Measurements from ENCODE around the gene IMPG1. TPM values are rescaled to one million over a fixed set of nuclear protein-coding genes. Genes with fewer than 3 reads are reported as not detected.
A peak's percentile ranks its signal among the peaks of the same experiment; 100 is the strongest.
"Not testable (repeated sequence)": the region's sequence is repeated elsewhere in the genome, so short reads cannot be mapped to it uniquely, and the experiment has no call there.

IMPG1 gene
- total RNA-seq, 1 experiment from 2014 or later = not detected

DNA sequence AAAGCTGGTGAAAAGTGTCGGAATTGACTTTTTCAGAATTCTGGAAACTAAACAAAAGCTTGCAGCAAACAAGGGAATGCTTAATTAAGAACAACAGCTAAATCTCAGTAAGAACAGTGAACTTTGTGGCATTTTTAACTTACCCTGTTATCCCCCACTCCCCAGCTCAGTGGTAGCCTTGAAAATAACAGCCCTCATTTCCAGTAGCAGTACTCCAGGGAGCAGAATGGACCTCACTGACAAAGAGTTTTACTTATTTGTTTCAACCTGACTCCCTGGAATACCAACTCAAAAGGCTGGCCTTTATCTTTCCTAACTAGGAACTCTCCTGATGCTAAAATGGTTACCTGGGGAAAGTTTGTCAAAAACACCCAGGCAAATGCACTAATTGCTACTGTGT, 108.9 kb downstream of the IMPG1 start:
- no peak for DNase-seq (ENCODE audit: low read depth)

DNA sequence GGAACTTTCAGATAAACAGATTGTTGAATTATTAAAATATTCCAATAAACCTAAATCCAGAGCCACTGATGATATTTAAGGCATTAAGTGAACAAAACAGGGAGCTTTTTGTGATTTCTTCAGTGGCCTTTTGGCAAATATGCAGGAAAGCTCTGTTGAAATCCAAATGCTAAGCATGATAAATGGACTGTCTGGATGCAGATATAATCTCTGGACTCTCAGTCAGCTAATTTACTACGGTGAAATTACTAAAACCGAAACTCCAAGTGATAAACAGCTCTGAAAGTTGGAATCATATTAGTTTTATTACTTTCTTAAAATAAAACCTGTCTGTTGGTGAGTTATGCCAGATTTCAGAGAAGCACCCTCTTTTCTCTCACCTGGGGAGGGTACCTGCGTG, 120.3 kb downstream of the IMPG1 start:
- no peak for DNase-seq (ENCODE audit: low read depth)

DNA sequence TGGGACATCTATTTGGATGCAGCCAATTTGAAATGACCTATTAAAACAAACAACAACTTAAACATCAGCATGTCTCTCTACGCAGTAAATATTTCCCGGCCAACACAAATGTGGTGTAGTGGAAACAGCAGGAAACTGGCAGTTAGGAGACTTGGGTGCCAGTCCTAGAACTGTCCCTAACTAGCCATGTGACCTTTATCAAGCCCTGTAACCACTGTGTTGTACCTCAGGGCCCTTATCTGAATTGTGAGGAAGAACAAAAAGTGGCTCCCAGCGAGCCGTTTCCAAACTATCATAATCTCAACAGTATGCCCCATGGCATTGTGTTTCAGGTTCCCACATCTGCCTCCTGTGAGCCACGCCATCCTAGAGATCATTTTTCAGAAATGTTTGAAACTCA, 124.5 kb downstream of the IMPG1 start:
- DNase-seq (ENCODE audit: low read depth) = no peak

DNA sequence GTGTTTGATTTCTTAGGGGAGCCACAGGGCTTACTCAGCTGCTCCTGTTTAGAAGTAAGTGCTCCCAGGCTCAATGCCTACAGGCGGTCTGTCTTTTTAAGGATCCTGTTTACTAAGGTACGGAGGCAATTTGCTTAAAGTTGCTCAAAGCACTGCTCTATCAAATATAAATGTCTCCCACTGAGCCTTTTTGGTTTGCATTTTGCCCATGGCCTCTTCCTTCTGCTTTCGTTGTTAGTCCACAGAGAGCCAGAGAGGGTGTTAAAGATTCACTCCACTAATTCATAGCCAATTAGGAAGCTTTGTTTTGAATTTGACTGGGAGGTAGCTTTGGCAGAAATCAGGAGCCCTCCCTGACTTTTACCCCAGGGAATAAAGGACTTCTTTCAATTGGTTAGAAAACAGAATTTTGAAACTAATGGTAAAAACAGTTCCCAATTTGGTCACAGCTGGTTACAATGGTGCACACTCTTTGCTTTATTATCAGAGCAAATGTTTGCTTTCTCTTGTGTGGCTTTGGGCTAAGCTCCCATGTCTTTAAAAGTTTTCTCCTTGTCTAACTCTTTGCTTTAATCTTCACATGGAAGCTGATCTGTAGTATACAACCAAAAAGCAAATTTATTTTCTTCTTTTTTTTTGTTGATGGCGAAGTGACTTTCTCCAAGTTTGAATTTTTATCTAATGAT, 126.2 kb downstream of the IMPG1 start:
- no peak for DNase-seq (ENCODE audit: low read depth)

DNA sequence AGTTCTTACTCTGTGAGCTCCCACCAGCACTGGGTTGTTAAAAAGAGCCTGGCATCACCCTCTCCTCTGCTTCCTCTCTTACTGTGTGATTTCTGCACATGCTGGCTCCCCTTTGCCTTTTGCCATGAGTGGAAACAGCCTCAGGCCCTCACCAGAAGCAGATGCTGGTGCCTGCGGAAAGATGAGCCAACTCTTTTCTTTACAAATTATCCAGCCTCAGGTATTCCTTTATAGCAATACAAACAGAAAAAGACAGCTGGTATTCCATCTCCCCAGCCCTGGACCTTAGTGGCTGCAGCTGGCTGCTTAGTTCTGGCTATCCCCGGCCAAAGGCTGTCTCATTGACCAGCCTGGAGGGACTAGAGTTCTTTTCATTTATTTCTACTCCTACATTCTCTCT, 129.1 kb downstream of the IMPG1 start:
- DNase-seq (ENCODE audit: low read depth) = no peak

DNA sequence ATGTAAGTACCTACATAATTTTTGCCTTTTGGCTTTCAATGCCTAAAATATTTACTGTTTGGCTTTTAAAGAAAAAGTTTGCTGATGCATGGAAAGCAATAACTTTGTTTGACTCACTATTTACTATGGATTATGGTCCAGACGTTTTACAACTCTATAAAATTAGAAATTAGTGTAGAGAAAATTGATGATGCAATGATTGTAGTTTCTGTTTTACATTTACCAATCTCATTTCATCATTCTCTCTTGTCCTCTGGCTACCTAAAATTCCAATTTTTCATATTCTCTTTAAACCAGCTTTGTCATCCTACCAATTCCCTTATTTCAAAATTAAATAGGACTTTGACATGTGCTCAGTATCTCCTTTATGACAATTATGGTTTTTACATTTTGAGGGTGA, 131.0 kb downstream of the IMPG1 start:
- DNase-seq (ENCODE audit: low read depth) = no peak

DNA sequence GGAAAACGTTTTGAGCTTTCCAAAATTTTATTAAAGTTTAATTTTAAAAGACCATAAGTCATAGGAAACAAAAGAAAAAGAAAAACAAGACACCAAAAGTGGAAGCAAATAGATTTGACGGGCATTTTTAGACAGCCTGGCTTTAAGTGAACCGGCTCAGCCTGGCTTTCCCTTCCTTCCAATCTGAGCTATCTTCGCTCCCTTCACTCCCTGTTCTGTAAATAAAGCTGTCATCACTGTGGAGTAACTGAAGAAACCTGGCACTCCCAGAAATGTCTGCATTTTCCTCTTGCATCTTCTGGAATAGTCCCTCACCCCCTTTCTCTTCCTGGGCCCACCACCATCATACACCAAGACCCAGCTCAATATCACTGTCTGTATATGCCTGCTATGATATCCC, 131.9 kb downstream of the IMPG1 start:
- DNase-seq (ENCODE audit: low read depth) = no peak

DNA sequence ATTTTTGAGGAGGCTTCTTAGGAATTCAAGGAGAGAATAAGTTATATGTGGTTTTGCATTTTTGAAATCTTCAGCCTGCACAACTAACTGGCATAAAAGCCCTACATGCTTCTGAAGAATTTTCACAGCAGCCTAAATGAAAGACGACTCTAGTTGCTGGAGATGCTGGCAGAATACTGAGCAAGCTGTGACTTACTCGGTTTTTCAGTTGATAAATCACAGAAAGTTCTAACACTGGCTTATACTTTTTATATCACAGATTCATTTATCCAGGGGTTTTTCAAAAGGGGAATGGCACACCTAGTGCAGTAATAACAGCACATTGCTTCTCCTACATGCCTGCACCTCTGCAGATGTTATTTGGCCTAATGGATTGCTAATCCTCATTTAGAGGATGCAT, 134.6 kb downstream of the IMPG1 start:
- no peak for DNase-seq (ENCODE audit: low read depth)

DNA sequence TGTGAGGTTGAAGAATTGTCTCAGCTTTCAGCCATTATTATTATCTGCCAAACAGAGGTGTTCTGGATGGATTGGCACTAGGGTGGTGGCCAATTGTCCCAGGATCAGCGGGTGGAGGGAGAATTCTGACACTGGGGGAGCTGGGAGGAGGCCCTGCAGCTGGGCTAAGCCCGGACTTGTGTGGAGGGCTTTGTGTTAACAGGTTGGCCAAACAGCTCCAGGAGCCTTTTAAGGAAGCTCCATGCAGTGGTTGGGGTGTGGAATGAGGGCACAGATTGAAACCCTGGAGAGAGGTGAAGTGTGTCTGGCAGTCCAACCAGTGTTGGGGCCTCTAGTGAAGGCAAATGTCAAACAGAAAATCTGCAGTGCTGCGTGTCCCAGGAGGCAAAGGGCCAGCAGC, 135.8 kb downstream of the IMPG1 start:
- DNase-seq (ENCODE audit: low read depth) = no peak

DNA sequence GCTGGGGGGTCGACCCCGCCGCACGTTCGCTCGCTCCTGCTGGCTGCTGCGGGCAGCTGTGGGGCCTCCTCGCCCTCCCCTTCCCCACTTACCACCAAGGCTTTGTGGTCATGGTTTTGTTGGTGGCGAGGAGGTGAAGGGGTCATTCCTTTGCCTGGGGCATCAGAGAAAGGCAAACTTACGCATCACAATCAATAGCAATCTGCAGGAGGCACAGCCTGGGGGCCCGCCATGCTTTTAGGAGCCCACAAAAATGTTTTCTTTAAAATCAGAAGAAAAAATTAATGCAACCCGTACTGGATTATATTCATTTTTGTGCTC, 137.0 kb downstream of the IMPG1 start:
- no peak for DNase-seq (ENCODE audit: low read depth)

DNA sequence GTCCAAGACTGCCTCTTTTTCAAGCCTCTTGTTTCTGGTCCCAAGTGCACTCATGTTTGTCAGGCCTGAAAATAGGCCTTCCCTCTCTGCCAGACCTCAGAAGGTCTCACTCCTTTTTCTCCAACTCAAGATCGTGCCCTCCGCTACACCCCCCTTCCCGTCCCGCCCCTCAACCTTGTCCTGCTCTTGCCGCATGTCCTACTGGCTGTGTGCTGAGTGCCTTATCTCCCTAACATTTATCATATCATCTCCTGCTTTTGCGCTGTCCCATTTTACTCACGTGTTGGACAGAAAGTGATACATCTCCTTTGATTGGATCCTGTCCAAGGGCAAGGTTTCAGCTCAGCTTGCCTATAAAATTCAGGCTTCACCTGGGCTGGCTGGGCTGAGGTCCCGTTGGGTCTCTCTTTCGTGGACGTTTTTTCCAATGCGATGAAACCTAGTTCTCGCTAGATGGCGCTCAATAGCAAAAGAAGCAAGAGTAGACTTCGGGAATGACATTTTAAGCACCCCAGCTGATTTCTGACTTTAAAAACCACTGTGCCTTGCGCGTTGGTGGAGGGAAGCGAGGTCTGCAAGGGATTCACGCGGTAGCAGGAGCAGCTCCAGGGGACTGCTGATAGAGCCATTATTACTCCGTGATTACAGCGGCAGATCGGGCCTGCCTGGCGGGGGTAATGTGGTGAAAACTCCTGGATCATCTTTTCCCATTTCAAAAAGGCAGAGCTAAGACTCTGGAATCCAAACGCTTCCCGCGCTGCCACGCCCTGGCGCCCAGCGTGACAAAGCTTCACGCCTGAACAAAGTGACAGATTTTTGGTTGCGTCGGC, 137.6 kb downstream of the IMPG1 start:
- DNase-seq (ENCODE audit: low read depth) = peak; percentile 63

DNA sequence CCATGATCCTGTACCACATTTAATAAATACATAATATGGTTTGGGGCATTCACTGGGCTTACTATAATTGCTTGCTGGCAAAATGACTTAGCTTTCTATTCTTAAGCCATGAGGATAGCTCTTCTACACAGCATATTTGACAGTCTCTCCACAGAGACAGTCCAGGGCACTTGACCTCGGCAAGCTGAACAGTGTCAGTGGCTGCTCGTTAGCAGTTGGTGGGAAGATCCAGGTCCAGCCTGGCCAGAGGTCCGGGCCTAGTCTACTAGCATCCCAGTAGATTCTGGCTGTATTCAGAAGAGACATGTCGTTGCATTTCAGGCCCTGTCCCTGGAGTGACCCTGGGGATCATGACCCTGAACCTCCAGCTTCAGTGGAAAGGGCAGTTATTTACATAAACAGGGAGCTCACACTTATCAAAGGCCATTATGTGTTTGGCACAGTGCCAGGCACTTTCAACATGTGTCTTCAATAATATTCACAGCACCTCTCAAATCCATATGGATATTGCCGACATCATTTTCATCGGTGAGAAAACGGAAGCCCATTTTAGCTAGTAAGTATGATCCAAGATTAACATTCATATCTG, 139.0 kb downstream of the IMPG1 start:
- no peak for DNase-seq (ENCODE audit: low read depth)

DNA sequence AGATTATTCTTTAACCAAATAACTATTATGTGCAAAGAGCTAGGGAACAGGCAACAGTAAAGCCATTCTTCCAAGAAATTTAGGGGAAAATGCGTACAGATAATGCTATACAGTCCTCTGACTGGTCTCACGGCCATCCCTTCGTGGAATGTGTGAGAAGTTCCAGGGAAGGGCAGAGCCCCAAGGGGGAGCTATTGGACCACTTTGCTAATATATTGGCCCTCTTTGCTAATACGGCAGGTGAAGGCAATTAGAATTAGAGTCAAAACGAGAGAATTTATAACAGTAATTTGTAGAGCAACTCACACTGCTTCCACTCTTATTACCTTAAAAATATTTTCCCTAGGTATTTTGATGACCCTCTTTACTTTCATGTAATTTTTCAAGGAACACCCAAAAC, 140.4 kb downstream of the IMPG1 start:
- DNase-seq (ENCODE audit: low read depth) = peak; percentile 26

DNA sequence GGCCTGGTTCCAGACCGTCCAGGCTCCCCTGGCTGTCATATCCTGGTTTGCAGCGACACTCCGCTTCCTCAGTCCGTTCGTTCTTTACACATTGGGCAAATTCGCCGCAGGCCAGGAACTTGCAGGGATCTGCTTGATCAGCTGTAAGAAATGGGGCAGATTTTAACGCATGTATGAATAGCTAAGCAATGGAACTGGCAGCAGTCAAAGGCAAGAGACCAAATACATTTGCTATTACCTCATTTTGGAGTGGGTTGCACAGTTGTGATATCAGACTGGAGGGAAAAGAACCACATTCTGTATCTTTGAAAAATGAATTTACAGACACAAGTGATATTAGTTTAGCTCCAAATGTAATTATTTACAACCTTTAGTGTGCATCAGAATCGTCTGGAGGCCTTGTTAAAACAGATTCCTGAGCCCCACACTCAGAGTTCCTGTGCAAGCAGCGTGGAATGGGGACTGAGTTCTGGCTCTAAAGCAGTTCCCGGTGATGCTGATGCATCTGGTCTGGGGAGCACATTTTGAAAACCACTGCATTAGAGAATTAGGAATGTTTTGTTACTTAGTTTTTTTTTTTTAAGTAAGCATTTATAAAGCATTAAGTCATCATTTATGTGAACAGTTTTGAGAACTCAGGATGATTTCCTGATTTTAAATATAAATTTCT, 141.3 kb downstream of the IMPG1 start:
- DNase-seq (ENCODE audit: low read depth) = no peak

DNA sequence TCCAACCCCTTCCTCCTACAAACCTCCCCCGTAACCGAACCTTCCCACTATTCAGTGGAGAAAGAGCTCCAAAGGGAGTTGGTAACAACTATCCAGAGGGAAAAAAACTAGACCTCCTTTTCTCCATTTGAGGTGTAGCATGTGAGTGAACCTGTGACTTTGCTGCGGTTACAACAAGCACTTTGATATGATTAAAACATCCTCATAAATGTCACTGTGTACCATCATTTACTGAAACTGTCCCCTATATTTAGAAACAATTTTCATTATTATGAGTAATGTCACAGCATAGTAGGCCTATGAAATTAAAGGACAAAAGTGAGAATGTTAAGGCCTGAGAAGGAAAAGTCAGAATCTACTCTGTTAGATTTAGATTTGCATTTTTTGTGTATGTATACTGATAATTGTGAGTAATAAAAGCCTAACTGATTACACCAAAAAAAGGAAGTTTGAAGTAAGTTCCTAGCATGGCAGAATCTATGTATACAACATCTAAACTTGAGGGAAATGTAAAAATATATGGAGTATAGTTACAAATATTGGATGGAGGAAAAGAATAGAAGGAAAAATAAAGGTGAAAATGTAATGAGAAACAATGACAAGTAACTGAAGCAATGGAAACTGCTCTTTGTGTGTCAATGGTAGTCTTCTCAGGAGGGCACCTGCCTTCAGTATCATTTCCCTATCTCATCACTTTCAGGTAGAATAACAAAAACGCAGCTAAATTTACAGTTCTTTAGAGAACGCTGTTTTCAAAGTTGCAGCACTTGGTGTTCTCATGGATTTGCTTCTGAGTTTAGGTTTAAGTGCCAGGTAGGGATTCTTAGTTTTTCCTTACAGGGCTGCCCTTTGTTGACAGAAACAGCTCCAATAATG, 145.9 kb downstream of the IMPG1 start:
- no peak for DNase-seq (ENCODE audit: low read depth)

DNA sequence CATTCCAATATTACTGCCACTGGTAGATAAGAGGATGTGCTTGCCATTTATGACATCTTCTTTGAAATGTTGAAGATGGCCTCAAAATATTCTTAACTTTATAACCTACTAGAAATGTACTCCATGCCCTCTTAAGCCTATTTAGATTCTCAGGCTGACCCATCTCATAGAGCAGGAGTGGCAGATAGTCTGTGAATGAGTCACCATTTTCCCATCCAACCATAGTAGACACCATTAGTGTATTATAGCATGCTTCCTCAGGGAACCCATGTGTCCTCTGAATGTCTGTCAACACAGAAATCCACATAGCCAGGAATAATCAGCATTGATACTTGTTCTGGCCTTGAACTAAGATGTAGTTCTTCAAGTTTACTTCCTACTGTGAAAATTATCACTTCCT, 150.2 kb downstream of the IMPG1 start:
- peak; percentile 62 for DNase-seq (ENCODE audit: low read depth)

DNA sequence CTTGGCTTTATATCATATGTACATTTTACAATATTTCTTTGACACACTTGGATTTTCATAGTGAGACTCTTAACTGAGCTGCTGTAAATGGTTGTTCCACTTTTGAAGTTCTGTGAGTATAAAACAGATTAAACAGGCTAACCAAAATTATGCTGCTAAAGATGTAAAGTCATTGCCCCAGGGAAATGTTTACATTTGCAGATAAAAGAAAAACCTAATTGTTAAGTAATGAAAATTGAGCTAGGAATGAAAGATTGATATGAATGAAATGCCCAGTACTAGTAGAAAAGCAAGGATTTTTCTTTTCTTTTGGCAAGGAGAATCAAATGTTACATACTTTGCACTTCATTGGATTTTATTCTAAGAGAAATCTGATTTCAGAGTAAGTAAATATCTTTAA, 159.4 kb downstream of the IMPG1 start:
- DNase-seq (ENCODE audit: low read depth) = no peak

DNA sequence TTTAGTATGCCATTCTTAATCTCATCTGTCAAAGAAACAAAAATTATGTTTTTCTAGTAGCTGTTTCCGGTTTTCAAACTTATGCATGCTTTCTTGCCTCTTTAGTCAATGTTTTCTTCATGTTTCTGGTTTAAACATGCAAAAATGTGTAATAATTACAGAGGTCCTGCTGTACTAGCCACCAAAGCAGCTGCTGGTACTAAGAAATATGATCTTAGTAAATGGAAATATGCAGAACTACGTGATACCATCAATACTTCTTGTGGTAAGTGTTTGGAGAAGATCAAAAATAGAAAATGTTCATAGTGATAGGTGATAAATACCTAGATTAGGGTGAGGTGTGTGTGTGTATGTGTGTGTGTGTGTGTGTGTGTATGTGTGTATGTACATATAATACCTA, 165.0 kb downstream of the IMPG1 start:
- no peak for DNase-seq (ENCODE audit: low read depth)

DNA sequence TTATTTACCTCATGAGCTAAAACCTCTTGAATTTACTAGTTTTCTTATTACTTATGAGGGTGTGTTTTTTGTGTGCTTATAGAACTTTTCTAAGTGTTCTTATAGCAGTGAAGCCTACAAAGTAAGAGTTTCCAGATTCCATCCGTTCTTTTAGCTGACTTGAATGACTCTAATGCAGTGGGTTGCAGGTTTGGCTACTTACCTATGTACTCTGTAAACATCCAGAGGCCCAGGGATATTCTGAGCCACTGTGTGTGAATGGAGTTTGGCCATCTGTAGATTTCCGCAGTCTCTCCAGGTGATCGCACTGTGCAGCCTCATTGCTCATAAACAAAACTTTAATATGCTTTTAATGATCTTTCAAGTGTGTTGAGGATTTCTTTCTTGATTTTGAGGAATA, 165.6 kb downstream of the IMPG1 start:
- no peak for DNase-seq (ENCODE audit: low read depth)

DNA sequence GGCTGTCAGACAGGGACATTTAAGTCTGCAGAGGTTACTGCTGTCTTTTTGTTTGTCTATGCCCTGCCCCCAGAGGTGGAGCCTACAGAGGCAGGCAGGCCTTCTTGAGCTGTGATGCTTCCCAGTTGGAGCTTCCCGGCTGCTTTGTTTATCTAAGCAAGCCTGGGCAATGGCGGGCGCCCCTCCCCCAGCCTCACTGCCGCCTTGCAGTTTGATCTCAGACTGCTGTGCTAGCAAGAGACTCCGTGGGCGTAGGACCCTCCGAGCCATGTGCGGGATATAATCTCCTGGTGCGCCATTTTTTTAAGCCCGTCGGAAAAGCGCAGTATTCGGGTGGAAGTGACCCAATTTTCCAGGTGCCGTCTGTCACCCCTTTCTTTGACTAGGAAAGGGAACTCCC, 167.3 kb downstream of the IMPG1 start:
- DNase-seq (ENCODE audit: low read depth) = not testable (repeated sequence)

DNA sequence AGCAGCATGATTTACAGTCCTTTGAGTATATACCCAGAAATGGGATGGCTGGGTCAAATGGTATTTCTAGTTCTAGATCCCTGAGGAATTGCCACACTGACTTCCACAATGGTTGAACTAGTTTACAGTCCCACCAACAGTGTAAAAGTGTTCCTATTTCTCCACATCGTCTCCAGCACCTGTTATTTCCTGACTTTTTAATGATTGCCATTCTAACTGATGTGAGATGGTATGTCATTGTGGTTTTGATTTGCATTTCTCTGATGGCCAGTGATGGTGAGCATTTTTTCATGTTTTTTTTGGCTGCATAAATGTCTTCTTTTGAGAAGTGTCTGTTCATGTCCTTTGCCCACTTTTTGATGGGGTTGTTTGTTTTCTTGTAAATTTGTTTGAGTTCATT, 172.2 kb downstream of the IMPG1 start:
- DNase-seq (ENCODE audit: low read depth) = not testable (repeated sequence)
